ENCODE measurements around the gene C3orf52. TPM values are rescaled to one million over a fixed set of nuclear protein-coding genes. Genes with fewer than 3 reads are reported as not detected.
A peak's percentile ranks its signal among the peaks of the same experiment; 100 is the strongest.

Gene C3orf52
- total and polyA plus RNA-seq, 9 donors: 0.24 to 5.5 (median 0.48) TPM

DNA sequence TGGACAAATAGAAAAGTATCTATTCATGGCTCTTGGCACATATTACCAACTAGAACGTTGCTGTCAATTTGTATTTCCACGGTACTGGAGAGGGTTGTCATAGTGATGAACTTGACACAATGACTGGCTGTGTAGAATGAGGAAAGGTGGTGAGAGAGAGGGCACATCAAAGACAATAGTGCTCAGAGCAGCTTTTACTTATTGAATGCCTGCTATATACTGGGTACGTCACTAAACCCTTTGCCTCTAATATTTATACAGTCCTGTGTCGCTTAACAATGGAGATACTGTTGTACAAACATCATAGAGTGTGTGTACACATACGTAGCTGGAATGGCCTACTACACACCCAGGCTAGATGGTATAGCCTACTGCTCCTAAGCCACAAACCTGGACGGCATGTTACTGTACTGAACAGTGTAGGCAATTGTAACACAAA, 43.3 kb upstream of the C3orf52 start:
- intact Hi-C loops (cut with DNase I): no loop called here
- Histone ChIP-seq H3K27me3 (no peaks in the 10 kb centered on the region), H3K4me3 (no peak overlapping the region), H3K27ac (no peak overlapping the region), H3K9me3 (no peaks in the 10 kb centered on the region), H3K4me1 (ENCODE audit: insufficient read depth) (no peaks in the 10 kb centered on the region), H3K36me3 (no peaks in the 10 kb centered on the region)
- WGBS, 3 donors: 83 to 86% (median 84%) methylated on average over 6 of the region's 6 CpGs
- no peak for DNase-seq
- TF ChIP-seq, protein P1, sequence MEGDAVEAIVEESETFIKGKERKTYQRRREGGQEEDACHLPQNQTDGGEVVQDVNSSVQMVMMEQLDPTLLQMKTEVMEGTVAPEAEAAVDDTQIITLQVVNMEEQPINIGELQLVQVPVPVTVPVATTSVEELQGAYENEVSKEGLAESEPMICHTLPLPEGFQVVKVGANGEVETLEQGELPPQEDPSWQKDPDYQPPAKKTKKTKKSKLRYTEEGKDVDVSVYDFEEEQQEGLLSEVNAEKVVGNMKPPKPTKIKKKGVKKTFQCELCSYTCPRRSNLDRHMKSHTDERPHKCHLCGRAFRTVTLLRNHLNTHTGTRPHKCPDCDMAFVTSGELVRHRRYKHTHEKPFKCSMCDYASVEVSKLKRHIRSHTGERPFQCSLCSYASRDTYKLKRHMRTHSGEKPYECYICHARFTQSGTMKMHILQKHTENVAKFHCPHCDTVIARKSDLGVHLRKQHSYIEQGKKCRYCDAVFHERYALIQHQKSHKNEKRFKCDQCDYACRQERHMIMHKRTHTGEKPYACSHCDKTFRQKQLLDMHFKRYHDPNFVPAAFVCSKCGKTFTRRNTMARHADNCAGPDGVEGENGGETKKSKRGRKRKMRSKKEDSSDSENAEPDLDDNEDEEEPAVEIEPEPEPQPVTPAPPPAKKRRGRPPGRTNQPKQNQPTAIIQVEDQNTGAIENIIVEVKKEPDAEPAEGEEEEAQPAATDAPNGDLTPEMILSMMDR (IDR thresholded peaks at IDR 0.05): no peak
- TF ChIP-seq EP300 (IDR thresholded peaks at IDR 0.05) (no peak), POLR2A (IDR thresholded peaks at IDR 0.05) (no peak)

DNA sequence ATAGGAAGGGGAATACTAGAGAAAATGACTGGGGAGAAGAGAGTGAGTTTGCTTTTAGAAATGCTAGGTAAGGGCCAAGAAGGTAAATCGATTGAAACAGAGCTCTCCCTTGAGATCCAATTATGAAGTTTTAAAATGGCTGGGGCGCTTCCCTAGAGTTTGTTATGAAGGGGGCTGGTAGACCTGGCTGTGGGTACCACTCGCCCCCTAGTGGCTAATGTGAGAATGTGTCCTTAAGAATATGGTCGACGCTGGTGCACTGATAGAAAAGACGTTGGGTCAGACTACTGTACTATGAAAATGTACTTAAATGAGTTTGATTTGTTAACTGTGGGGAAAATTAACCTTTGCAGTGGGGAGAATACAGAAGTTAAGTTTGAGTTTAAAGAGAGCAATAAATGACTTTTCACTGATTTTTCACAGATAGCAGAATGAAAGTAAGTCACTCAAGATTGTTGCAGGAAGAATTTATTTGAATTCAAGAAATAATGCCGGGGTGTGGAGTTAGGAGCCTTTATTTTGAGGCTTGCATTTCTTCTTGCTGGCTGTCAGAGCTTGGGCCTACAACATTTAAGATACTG, 42.5 kb upstream of the C3orf52 start:
- intact Hi-C loops (cut with DNase I): no loop called here
- peak; percentile 15 to 49 (median 33) for DNase-seq
- Histone ChIP-seq H3K9me3 (no peaks in the 10 kb centered on the region), H3K27me3 (no peaks in the 10 kb centered on the region), H3K4me1 (ENCODE audit: insufficient read depth) (no peaks in the 10 kb centered on the region), H3K36me3 (no peaks in the 10 kb centered on the region), H3K27ac (no peak overlapping the region), H3K4me3 (no peak overlapping the region)
- TF ChIP-seq POLR2A (IDR thresholded peaks at IDR 0.05): no peak
- TF ChIP-seq, protein P1 (IDR thresholded peaks at IDR 0.05): peak; percentile 60 to 79 (median 69)
- WGBS, 3 donors: 6 to 8% (median 7%) methylated on average over 7 of the region's 7 CpGs

DNA sequence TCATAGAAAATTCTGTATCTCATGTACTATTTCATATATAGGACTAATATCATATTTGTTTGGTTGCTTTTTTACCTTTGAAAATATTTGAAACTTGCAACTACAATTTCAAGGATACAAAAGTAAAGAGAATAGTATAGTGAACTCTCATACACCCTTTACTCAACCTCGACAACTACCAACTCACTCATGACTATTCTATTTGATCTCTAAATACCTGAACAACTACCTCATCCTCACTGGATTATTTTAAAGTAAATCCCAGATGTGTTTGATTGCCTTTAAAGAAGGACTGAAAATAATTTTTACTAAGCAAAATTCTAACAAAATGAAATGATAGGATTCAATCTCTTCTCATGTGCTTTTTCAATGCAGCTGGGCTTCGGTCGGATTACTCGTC, 39.6 kb upstream of the C3orf52 start:
- no peaks in the 10 kb centered on the region for H3K4me1 ChIP-seq (ENCODE audit: insufficient read depth)
- 67 to 73% (median 70%) methylated on average over 4 of the region's 4 CpGs for WGBS, 3 donors
- H3K36me3 ChIP-seq: no peaks in the 10 kb centered on the region
- H3K27me3 ChIP-seq: no peaks in the 10 kb centered on the region
- H3K4me3 ChIP-seq: no peak overlapping the region
- TF ChIP-seq, protein P1 (IDR thresholded peaks at IDR 0.05): no peak
- TF ChIP-seq POLR2A (IDR thresholded peaks at IDR 0.05) (no peak), EP300 (IDR thresholded peaks at IDR 0.05) (no peak)
- H3K9me3 ChIP-seq: no peaks in the 10 kb centered on the region
- H3K27ac ChIP-seq: no peak overlapping the region
- DNase-seq: no peak
- intact Hi-C loops (cut with DNase I): no loop called here

DNA sequence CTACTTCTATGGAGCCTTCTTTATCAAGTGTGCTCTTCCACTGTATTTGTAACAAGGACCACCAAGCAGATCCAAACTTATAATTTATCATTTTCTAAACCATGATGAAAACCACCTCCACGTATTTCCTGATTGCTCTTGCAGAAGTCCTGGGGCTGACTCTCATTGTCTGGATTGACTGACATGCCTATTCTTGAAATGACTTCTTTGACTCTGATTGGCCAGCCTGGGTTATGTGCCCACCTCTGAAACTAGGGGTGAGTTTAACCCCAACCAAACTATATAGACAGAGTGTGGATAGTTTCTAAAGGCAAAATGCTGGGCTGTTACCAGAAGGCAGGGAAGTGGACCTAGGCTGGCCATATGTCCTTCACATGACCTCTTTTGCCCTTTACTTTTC, 38.9 kb upstream of the C3orf52 start:
- 75 to 93% (median 90%) methylated on average over 1 of the region's 1 CpG for WGBS, 3 donors
- intact Hi-C loops (cut with DNase I): no loop called here
- H3K4me1 ChIP-seq (ENCODE audit: insufficient read depth): no peaks in the 10 kb centered on the region
- H3K9me3 ChIP-seq: no peaks in the 10 kb centered on the region
- no peaks in the 10 kb centered on the region for H3K36me3 ChIP-seq
- H3K4me3 ChIP-seq: no peak overlapping the region
- DNase-seq: no peak
- H3K27me3 ChIP-seq: no peaks in the 10 kb centered on the region
- TF ChIP-seq POLR2A (IDR thresholded peaks at IDR 0.05): no peak
- TF ChIP-seq, protein P1 (IDR thresholded peaks at IDR 0.05): no peak
- H3K27ac ChIP-seq: no peak overlapping the region
